Ecto neural progenitor cell (in vitro differentiated cells): ENCODE results near the gene PRPS1.
"Not testable (repeated sequence)": the region's sequence is repeated elsewhere in the genome, so short reads cannot be mapped to it uniquely, and the experiment has no call there.

Source experiments
- DNase-seq: peaks from one replicate; pipeline ENCODE4 v3.0.0-alpha.2; 2018; ENCODE audit warnings: low spot score

PRPS1 gene

DNA sequence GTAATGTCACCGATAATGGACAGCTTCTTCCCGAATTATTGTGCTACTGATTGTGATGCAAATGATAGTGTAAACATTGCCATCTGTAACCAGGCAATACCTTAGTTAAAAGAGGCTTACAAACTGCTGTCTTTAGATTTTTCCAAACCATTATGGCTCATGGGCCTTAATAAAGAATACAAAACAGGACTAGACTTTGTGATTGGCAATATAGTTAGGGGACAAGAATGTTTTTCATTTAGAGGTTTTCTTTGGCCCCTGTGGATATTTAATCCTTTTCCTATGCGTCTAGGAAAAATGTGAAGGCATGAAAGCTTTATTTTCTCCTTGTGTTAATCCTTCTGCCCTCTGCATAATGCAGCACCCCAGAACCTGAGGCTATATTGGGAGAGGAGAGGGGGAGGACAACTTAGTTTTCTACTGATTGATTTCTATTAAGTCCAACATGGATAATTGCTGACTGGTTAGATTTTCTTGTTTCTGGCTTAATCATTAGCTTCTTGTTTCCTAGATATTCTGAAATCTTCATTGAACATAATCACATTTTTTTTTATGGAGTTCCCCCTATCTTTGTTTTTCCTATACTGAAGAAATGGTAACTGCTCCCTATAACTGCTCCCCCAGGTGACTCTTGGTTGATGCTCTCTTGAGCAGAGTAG lies 1.9 kb downstream of the PRPS1 start:
- DNase-seq: no peak

DNA sequence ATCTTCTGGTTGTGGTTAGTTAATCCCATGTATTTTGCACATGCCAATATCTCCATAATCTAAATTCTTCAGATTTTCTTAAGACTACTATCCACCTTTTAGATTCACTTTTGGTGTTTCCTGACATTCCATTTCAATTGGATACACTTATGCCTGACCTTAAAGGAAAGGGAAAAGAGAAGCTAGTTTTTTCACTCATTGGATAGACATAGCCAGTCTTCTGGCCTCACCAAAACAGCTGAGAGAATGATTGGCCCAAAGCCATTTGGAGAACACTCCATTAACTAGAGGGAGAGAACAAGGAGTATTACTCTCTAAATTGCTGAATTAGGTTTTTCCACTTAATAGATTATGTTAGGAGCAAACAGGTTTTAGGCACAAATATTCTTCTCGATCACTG lies 4.0 kb downstream of the PRPS1 start:
- DNase-seq: no peak

DNA sequence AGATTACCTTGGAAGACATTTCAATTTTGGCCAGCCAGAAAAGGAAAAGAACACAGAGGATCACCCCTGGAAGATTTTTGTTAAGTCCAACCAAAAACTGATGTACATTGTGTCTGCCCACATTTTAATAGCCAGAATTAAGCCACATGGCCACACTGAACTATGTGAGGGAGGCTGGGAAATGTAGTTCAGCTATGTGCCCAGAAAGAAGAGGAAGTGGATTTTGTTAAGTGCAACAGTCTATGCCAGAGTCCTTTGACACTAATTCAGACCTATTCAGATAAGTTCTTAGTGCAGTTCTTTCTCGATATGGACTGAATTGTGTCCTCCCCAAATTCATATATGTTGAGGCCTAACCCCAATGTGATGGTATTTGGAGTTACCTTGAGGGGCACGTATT lies 18.4 kb downstream of the PRPS1 start:
- DNase-seq: no peak

DNA sequence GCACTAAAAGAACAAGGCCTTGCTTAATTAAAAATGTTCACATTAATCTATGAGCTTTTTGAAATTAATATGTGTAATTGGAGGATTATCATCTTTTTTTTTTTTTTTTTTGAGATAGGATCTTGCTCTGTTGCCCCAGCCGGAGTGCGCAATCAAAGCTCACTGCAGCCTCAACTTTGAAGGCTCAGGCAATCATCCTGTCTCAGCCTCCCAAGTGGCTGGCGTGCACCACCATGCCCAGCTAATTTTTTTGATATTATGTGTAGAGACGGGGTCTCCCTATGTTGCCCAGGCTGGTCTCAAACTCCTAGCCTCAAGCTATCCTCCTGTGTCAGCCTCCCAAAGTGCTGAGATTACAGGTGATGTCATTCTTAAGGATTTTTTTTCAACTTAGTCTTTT lies 20.0 kb downstream of the PRPS1 start:
- no peak for DNase-seq

DNA sequence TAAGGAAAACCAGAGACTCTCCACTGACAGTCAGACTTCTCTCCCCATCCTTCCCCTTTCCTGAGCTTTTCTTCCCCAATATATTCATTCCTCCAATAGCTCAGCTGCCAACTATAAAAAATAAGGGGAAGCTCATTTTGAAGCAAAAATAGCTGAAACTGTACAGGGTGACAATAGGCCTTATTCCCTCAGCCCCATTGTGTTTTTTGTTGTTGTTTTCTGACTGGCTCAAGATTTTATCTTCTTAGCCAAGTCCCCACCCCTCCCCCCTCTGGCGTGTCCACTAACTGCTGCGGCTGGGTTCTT lies 26.2 kb downstream of the PRPS1 start:
- no peak for DNase-seq

DNA sequence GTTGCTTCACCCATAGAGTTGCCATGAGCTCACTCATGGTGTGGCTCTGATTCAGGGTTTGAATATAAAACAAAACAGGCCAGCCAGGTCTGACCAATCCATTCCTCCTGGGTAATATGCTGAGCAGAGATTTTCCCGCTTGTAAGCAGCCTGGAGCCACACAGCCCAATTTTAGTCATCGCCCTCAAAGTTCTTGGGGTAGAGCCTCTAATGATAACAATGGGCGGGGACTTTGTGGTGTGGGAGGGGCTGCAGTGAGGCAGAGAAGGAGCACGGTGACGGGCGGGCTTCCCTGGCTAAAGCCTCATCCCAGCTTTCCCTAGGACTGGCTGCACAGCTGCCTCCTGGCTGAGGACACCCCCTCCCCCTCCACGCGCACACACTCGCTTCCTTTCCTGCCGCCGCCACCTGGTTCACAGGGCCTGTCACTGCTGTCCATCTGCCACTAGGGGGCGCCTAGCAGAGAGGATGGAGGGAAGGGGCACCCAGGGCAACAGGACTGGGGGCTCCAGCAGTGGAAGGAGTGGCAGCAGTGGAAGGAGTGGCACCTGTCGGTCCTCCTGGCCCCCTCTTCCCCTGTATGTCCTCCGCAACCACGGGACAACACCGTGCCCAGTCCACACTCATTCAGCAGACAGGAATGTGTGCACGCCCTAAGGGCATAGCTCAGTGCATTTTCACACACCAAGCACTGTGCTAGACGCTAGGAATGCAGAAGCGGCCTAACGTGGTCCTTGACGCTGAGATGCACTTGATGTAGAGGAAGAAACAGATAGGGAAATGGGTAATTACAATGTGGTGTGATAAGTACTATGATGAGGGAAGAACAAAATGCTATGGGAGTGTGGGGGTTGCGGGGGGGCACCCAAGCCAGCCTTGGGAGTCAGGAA lies 26.8 kb downstream of the PRPS1 start:
- DNase-seq: peak; percentile 91

DNA sequence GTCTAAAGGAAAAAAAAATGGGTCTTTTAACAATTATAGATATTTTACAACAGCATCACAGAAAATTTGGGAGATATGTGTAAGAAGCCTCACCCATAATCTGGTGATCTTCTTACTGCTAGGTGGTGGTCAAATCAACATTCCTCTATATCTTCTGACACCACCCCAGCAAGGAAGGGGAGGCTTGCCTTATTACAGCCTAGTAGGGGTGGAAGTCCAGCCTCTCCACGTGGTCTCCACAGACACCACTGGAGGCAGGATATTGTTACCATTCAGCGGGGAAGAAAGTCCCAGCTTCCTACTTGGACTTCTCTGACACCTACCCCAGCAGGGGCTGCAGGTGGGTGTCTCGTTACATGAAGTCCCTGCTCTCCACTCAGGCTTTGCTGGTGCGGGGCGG lies 28.7 kb downstream of the PRPS1 start:
- peak; percentile 28 for DNase-seq

DNA sequence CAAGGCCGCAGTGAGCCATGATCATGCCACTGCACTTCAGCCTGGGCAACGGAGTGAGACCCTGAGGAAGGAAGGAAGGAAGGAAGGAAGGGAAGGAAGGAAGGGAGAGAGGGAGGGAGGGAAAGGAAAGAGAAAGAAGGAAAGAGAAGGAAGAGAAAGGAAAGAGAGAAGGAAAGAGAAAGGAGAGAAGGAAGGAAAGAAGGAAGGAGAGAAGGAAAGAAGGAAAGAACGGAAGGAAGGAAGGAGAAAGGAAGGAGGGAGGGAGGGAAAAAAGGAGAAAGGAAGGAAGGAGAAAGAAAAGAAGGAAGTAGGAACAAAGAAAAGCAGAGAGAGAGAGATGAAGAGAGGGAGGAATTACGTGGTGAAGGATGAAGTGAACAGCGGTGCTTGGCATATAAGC lies 30.4 kb downstream of the PRPS1 start:
- no peak for DNase-seq

DNA sequence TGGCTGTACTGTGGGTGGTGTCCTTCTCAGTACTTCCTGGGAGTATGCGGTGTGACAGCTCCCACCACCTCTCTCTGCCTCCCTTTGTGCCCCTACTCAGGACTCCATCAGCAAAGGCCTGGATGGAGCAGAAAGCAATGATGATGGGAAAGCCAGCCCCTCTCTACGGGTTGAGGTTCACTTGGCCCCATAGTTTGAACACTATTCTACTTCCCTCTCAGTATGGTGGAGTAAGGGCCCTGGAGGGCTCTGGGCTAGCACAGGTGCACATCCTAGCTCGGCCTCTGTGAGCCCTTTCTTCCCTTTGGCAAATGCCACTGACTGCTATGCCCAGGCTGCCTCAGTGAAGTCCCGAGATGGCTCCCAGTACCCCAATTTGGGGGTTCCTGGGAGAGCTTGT lies 31.0 kb downstream of the PRPS1 start:
- DNase-seq: no peak

DNA sequence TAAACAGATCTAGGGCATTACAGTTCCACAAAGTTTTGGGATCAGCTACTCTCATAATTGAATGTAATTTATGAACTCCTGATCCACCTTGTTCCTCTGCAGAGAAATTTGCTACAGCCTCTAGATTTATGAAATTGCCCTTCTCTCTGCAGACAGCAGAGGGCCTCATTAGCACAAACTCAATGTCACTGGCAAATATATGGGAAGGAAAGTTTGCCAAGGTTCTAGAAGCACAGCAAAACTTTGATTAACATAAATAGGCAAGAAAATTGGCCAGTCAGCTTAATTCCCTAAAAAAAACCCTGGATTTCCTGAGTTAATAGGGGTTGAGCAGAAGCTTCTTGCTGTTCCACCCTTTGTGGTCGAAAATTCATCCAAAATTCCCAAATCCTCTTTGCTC lies 31.5 kb downstream of the PRPS1 start:
- no peak for DNase-seq

DNA sequence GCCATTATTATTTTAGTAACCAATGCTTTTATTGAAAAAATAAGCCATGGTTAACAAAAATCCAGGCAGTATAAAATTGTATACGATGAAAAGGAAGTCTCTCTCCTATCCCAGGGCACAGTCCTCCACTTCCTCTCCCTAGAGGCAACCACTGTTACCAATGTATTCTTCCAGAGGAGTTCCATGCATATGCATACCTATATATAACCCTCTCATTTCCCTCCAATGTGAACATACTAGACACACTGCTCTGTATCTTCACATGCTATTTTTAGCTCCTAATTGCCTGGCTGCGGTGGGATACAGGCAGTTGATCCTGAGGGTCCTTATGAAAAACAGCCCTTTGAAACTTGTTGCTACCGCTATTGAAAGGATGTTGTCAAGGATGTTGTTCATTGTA lies 33.8 kb downstream of the PRPS1 start:
- no peak for DNase-seq

DNA sequence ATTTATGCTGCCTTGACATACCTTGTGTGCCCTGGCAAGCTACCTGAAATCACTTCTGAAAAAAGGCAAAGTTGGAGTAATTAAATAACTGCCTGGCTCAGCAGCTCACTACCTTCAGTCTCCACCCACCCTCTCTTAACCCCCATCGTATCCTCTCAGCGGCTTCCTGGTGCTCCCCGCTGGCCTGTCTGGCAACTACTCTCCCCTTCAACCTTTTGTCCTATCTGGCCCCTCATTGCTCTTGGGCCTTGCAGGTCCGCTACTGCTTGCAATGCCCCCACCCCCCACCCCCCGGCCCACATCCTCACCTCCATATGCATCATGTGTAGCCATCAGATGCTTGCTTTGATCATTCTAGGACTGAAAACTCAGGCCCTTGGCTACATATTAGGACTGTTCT lies 34.5 kb downstream of the PRPS1 start:
- no peak for DNase-seq

DNA sequence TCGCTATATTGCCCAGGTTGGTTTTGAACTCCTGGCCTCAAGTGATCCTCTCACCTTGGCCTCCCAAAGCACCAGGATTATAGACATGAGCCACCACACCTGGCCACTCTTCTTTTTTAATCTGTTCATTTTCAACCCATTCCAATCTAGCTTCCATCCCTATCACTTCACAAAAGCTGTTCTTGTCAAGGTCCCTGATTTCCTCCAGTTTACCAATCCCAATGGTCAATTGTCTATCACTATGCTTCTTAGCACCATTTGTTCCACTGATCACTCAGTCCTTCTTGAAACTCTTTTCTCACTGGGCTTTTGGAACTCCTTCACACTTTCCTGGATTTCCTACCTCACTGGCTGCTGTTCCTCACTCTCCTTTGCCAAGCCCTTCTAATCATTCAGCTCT lies 38.6 kb downstream of the PRPS1 start:
- no peak for DNase-seq

DNA sequence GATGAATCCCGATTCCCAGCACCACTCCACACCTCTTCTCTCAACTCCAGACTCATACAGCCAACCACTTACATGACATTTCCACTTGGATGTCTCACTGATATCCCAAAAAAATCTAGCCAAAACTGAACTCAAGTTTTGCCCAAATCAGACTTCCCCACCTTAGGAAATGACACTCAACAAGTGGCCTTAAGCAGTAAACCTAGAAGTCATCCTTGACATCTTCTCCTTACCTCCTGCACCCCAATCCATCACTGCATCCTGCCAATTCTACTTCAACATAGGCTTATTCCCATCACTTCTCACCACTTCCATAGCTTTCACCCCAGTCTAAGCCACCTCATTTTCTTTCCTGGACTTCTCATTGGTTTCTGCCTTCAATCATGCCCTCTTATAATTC lies 39.1 kb downstream of the PRPS1 start:
- DNase-seq: no peak

DNA sequence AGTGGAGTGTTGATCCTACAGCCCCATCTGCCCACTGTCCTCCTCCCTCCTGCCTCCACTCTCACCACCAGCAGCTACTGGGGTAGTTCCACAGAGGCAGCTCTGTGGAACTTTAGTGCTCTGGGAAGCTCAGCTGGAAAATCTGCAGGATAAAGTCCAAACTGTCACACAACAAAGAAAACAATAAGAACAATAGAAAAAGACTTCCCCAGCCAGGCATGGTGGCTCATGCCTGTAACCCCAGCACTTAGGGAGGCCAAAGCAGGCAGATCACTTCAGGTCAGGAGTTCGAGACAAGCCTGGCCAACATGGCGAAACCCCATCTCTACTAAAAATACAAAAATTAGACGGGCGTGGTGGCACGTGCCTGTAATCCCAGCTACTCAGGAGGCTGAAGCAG lies 40.4 kb downstream of the PRPS1 start:
- not testable (repeated sequence) for DNase-seq

DNA sequence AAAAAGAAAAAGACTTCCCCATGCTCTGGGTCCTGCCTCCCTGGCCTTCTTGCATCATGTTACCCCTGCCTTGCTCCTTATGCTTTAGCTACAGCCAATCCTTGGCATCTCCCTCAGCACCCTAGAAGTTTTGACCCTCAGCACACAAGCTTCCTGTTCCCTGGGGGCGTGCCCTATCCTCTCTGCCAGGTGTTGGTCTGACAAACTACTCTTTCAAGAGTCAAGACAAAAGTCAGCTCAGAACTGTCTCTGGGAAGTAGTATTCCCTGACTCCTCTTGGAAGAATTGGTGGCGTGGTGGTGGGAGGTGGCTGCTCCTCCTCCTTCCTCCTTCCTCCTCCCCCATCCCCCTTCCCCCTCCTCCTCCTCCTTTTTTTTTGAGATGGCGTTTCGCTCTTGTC lies 41.0 kb downstream of the PRPS1 start:
- DNase-seq: no peak

DNA sequence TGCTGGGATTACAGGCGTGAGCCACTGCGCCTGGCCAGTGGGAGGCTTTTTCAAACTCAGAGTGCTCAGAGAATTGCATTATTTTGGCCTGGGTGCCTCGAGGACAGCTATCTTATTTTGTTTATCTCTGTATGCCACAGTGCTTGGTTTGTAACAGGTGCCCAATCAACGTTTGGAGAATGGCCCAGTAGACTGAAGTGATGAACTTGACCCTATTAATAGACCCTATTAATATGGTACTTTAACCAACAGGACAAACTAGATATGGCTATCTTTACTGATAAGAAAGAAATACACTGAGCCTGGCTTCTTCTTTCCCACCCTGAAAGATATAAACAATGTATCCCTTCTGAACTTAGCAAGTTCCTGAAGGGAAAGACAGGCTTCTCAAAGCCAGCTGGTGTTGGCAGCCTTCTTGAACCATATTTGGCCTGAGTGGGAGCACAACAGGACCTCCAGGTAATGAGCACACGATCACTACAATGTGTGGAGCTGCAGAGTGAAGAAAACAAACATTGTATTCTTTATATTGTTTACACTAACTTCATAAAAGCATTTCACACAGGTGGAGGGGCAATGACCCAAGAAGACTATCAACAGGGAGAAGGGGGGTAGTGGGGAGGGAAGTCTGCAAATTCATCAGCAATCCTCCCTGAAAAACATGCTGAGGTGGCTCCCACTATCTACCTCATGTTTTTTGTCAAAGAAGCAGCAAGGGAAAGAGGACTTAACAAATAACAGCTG lies 41.7 kb downstream of the PRPS1 start:
- no peak for DNase-seq

DNA sequence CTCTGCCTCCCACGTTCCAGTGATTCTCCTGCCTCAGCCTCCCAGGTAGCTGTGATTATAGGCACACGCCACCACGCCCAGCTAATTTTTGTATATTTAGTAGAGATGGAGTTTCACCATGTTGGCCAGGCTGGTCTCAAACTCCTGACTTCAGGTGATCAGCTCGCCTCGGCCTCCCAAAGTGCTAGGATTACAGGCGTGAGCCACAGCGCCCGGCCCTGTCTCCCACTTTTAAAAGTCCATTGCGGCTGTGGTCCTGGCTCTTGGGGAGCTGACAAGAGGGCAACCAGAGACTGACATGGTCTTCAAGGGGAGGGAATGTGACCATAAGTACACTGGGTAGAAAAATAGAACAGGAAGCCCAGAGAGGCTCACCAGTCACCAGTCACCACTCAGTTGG lies 42.9 kb downstream of the PRPS1 start:
- not testable (repeated sequence) for DNase-seq

DNA sequence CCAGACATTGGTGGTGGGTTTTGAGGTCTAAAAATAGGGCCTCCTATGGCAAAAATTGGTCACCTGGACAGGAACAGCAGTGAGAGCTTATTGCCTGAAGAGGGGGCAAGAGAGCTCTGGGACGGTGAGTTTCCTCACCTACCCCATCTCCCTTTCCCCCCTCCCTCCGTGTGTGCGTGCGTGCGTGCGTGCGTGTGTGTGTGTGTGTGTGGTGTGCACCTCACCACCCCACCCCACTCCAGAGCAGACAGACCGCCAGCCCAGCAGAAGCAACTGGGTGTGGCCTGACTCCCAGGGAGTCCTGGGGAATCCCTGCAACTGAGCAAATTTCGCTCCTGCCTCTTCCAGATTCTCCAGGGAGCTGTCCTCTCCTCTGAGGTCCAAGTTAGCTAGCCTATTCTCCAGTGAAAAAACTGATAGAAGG lies 44.7 kb downstream of the PRPS1 start:
- peak; percentile 80 for DNase-seq

DNA sequence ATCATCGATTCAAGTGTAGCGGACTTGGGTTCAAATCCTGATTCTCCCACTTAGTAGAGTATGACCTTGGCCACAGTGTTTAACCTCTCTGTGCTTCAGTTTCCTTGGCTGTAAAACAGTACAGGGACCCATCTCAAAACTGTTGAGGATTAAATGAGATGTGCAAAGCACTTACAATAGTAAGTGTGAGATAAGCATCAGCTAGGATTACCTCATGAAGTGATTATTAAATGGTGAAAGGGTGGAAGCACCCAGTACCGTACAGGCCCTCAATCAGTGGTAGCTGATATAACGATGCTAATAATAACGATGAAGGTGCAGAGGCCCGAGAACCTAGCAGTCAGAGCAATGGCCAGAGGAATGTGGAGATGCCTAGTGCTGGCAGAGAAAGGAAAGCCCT lies 45.1 kb downstream of the PRPS1 start:
- no peak for DNase-seq

DNA sequence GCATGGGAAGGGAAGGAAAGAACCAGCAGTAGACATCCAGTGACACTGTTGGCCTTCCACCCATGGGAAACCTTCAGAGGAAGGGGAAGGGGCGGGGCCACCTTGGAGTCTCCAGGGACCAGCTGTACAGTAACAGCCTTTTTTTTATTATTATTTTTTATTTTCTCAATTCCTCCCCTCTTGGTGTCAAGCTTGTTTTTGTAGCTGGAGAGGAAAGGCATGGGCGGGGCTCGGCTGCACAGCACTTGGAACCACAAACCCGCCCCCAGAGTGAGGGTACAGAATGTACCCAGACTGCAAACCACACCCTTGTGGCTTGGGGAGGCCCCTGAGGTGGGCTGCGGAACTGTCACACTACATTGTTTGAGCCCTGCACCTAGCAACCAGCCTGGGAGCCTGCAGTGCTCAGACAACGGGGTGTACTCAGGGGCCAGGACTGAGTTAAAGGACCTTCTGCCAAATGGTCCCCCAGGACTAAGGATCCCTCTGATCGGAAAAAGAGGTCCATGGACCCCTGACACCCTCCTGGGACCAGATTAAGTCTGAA lies 45.7 kb downstream of the PRPS1 start:
- no peak for DNase-seq

DNA sequence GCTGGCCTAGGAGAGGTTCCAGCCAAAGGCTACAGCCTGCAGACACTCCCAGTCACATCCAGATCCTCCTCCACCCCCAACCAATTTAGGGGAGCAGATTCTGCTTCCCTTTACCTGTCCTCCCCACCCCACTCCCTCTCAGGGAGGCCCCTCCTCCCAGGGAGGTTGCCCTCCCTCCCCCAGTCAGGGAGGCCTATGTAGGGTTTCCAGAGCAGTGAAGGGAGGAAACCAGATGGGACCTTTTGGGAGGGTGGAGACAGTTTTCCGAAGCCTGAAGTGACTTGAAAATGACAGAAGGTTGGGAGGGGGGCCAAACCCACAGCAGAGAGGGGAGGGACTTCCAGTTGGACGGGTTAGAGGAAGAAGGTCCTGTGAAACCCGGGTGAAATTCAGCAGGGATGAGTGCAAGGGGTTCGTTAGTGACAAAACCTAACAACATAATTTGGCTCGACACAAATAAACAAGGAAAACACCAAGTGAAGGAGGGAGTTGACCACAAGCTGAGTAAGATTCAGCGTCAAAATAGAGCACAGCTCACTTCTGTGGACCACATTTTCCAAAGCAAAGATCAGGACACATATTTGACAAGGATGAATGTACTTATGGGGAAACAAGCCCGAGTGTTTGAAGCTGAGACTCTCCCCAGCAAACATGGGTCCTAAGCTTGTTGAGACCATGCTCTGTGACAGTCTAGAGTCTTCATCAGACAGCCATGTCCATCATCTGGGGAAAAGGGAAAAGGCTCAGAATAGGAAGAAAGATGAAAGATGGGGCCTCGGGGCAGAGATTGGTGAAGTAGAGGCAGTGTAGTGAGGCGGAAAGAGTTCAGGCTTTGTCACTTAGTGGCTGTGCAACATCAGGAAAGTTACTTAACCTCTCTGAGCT lies 46.4 kb downstream of the PRPS1 start:
- no peak for DNase-seq
